Mammary epithelial cell (primary cell): ENCODE measurements around the gene CTXND2.

Source experiments
- CTCF ChIP-seq, 2 donors: IDR thresholded peaks in 1 of 2; conservative IDR thresholded peaks in 1 of 2; 2 replicates each; pipeline ENCODE4 v1.5.1; 2011 to 2012; ENCODE audit warnings: inconsistent platforms in 2 of 2, low read length in 2 of 2, mild to moderate bottlenecking in 2 of 2, control low read depth in 1 of 2, low read depth in 1 of 2; ENCODE audit not compliant: insufficient read depth in 1 of 2; ENCODE audit errors: extremely low read depth in 1 of 2
- EZH2 ChIP-seq: IDR thresholded peaks from 2 replicates; pipeline ENCODE4 v1.6.1; 2012; ENCODE audit warnings: low read length, inconsistent platforms, borderline replicate concordance

- TF ChIP-seq EZH2 (no peak), CTCF (conservative IDR thresholded peaks at IDR 0.05 in 1 of 2, IDR thresholded peaks at IDR 0.05 in 1 of 2; ENCODE audit: extremely low read depth in 1 of 2, insufficient read depth in 1 of 2, low read depth in 1 of 2, low read length in 2 of 2) (no peak)
Measured at GRCh38 chr1:150955280-150955679, 68.3 kb downstream of the CTXND2 start.
